ENCODE measurements around the gene ADH7.

DNA sequence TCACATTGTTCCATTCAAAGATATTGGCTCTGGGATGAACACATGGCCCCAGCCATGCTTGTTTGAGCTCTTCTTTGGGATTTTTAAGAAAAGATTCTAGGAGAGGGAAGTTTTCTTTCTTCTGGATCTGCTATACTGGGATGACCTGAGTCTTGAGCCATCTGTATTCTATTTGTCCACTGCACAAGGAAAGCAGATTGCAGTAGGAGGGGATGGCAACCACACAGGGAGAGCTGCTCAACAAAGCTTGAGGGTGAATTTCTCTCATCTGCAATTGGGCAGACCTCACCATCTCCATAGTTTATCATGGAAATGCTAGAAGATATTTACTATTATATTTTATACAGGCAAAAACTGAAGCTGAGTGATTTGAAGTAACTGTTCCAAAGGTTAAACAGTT is 34.3 kb downstream of the ADH7 start:
- TF ChIP-seq POLR2AphosphoS5 (IDR thresholded peaks at IDR 0.05), result no peak
- TF ChIP-seq, protein P1, sequence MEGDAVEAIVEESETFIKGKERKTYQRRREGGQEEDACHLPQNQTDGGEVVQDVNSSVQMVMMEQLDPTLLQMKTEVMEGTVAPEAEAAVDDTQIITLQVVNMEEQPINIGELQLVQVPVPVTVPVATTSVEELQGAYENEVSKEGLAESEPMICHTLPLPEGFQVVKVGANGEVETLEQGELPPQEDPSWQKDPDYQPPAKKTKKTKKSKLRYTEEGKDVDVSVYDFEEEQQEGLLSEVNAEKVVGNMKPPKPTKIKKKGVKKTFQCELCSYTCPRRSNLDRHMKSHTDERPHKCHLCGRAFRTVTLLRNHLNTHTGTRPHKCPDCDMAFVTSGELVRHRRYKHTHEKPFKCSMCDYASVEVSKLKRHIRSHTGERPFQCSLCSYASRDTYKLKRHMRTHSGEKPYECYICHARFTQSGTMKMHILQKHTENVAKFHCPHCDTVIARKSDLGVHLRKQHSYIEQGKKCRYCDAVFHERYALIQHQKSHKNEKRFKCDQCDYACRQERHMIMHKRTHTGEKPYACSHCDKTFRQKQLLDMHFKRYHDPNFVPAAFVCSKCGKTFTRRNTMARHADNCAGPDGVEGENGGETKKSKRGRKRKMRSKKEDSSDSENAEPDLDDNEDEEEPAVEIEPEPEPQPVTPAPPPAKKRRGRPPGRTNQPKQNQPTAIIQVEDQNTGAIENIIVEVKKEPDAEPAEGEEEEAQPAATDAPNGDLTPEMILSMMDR (IDR thresholded peaks at IDR 0.05), result no peak

Measured in suprapubic skin (tissue), 3 donors.